Gastroesophageal sphincter (tissue), 3 donors: ENCODE measurements around the gene ANKH.

ENCODE experiments used
- EP300 ChIP-seq: sonication (generic); formaldehyde crosslinking; IDR thresholded peaks from one replicate; pipeline ENCODE4 v1.6.1; 2017; ENCODE audit warnings: antibody characterized with exemption, mild to moderate bottlenecking
- POLR2AphosphoS5 ChIP-seq: sonication (generic); formaldehyde crosslinking; IDR thresholded peaks from one replicate; pipeline ENCODE4 v1.6.1; 2017; ENCODE audit warnings: antibody characterized with exemption
- TF ChIP-seq, protein P1 (sequence below), 4 experiments: fragments of 200-600 bp in 2 of 4; fragments of 450-650 bp in 2 of 4; sonication (generic) in 1 of 4; IDR thresholded peaks; one replicate each; pipeline ENCODE4 v1.5.1; 2017 to 2019; ENCODE audit warnings: antibody characterized with exemption in 4 of 4, mild to moderate bottlenecking in 2 of 4, moderate library complexity in 2 of 4

GRCh38 chr5:14861123-14861765, 10.3 kb downstream of the ANKH start:
- TF ChIP-seq, protein P1, sequence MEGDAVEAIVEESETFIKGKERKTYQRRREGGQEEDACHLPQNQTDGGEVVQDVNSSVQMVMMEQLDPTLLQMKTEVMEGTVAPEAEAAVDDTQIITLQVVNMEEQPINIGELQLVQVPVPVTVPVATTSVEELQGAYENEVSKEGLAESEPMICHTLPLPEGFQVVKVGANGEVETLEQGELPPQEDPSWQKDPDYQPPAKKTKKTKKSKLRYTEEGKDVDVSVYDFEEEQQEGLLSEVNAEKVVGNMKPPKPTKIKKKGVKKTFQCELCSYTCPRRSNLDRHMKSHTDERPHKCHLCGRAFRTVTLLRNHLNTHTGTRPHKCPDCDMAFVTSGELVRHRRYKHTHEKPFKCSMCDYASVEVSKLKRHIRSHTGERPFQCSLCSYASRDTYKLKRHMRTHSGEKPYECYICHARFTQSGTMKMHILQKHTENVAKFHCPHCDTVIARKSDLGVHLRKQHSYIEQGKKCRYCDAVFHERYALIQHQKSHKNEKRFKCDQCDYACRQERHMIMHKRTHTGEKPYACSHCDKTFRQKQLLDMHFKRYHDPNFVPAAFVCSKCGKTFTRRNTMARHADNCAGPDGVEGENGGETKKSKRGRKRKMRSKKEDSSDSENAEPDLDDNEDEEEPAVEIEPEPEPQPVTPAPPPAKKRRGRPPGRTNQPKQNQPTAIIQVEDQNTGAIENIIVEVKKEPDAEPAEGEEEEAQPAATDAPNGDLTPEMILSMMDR (IDR thresholded peaks at IDR 0.05), result no peak
- TF ChIP-seq POLR2AphosphoS5, result no peak
- TF ChIP-seq EP300, result no peak
